ENCODE data around the gene NT5DC3. TPM values are rescaled to one million over a fixed set of nuclear protein-coding genes. Genes with fewer than 3 reads are reported as not detected.

NT5DC3 gene
- total and polyA plus RNA-seq, 9 of the 15 experiments (the other 6 are each of a cell fraction or from before 2014, with no cell fraction given) = 6.3 to 33.5 (median 24.5) TPM

DNA sequence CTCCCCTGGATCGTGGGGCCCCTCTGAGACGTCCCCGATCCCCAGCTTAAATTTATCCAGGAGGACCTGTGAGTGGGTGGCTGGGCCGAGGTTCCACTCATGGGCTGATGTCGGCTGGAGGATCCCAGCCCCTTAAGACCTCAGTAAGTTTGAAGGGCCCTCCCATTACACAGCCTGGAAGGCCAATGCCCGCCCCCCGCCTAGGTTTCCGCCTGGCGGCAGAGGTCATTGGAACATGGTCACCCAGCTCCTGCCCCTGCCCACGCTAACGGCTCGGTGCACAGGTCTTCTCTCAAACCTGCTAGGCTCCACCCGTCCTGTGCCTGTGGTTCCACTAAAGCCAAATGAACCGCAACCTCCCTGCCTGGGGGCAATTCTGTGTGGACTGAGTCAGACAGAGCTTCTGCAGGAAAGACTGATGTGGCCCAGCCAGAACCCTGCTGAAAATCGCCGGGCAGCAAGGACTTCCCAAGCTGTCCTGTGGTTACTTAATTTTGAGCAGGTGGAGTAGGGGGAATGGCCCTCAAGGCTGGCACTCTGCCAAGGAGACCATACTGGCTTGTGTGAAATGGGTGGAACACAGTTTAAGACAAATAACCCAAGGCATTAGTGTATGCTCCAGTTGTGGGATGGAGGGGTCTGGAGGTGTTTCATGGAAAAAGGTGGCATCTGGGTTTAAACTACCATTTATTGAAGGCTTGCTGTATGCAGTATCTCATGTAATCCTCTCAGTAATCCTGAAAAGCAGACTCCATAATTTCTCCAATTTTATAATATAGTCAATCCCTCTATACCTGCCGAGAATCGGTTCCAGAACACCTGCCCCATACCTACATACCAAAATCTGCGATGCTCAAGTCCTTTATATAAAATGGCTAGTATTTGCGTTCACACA is 903 bp upstream of the NT5DC3 start (continued):
- TF ChIP-seq ELK3 (CRISPR knock-in tag; IDR thresholded peaks at IDR 0.05) (no peak), ZNF699 (CRISPR knock-in tag; IDR thresholded peaks at IDR 0.05; ENCODE audit: insufficient replicate concordance) (no peak), MLX (CRISPR knock-in tag; conservative IDR thresholded peaks at IDR 0.05) (no peak), PREB (CRISPR knock-in tag; IDR thresholded peaks at IDR 0.05) (no peak), MAFK (IDR thresholded peaks at IDR 0.05; ENCODE audit: low read length) (no peak), SUPT5H (IDR thresholded peaks at IDR 0.05) (peak; percentile 50; the same call in 1 of the 2 replicates), DLX4 (CRISPR knock-in tag; IDR thresholded peaks at IDR 0.05) (no peak), ZFP30 (CRISPR knock-in tag; IDR thresholded peaks at IDR 0.05; ENCODE audit: borderline replicate concordance) (no peak), RFX5 (IDR thresholded peaks at IDR 0.05; ENCODE audit: low read depth, low read length) (no peak), NCOA2 (IDR thresholded peaks at IDR 0.05; ENCODE audit: partially characterized antibody in 2 of 2) (no peak), ZNF445 (CRISPR knock-in tag; IDR thresholded peaks at IDR 0.05; ENCODE audit: low read depth) (no peak)
- TF ChIP-seq, protein P1, sequence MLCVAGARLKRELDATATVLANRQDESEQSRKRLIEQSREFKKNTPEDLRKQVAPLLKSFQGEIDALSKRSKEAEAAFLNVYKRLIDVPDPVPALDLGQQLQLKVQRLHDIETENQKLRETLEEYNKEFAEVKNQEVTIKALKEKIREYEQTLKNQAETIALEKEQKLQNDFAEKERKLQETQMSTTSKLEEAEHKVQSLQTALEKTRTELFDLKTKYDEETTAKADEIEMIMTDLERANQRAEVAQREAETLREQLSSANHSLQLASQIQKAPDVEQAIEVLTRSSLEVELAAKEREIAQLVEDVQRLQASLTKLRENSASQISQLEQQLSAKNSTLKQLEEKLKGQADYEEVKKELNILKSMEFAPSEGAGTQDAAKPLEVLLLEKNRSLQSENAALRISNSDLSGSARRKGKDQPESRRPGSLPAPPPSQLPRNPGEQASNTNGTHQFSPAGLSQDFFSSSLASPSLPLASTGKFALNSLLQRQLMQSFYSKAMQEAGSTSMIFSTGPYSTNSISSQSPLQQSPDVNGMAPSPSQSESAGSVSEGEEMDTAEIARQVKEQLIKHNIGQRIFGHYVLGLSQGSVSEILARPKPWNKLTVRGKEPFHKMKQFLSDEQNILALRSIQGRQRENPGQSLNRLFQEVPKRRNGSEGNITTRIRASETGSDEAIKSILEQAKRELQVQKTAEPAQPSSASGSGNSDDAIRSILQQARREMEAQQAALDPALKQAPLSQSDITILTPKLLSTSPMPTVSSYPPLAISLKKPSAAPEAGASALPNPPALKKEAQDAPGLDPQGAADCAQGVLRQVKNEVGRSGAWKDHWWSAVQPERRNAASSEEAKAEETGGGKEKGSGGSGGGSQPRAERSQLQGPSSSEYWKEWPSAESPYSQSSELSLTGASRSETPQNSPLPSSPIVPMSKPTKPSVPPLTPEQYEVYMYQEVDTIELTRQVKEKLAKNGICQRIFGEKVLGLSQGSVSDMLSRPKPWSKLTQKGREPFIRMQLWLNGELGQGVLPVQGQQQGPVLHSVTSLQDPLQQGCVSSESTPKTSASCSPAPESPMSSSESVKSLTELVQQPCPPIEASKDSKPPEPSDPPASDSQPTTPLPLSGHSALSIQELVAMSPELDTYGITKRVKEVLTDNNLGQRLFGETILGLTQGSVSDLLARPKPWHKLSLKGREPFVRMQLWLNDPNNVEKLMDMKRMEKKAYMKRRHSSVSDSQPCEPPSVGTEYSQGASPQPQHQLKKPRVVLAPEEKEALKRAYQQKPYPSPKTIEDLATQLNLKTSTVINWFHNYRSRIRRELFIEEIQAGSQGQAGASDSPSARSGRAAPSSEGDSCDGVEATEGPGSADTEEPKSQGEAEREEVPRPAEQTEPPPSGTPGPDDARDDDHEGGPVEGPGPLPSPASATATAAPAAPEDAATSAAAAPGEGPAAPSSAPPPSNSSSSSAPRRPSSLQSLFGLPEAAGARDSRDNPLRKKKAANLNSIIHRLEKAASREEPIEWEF (CRISPR knock-in tag; IDR thresholded peaks at IDR 0.05) = no peak
